Mesenchymal stem cell (in vitro differentiated cells and primary cell): ENCODE data around the gene ZNF444.

Experiments used
- DNase-seq: peaks from one replicate; pipeline ENCODE4 v3.0.0-alpha.2; 2013
- H2AFZ ChIP-seq: one replicate; pipeline ENCODE4 v1.6.1; 2013; ENCODE audit warnings: low read depth, mild to moderate bottlenecking, control low read depth, inconsistent platforms, low read length, moderate library complexity
- H2AK5ac ChIP-seq: 2 replicates; pipeline ENCODE4 v1.6.1; 2013; ENCODE audit warnings: low read length, moderate library complexity, mild to moderate bottlenecking, inconsistent platforms; ENCODE audit not compliant: severe bottlenecking
- H2BK120ac ChIP-seq: one replicate; pipeline ENCODE4 v1.6.1; 2013; ENCODE audit warnings: low read depth, mild to moderate bottlenecking, inconsistent platforms, low read length, moderate library complexity
- H2BK12ac ChIP-seq, 2 experiments: one replicate each; pipeline ENCODE4 v1.6.1; 2013; ENCODE audit warnings: inconsistent platforms in 2 of 2, low read length in 2 of 2, mild to moderate bottlenecking in 2 of 2, moderate library complexity in 2 of 2, control low read depth in 1 of 2
- H2BK15ac ChIP-seq: one replicate; pipeline ENCODE4 v1.6.1; 2013; ENCODE audit warnings: mild to moderate bottlenecking, low read depth, inconsistent platforms; ENCODE audit not compliant: poor library complexity, severe bottlenecking
- H2BK5ac ChIP-seq: 2 replicates; pipeline ENCODE4 v1.6.1; 2013; ENCODE audit warnings: low read depth, mild to moderate bottlenecking, low read length, control low read depth, inconsistent platforms; ENCODE audit not compliant: poor library complexity, severe bottlenecking
- H3K14ac ChIP-seq, 2 experiments: one replicate each; pipeline ENCODE4 v1.6.1; 2013; ENCODE audit warnings: inconsistent platforms in 2 of 2, low read length in 2 of 2, control low read depth in 1 of 2, mild to moderate bottlenecking in 1 of 2, moderate library complexity in 1 of 2
- H3K18ac ChIP-seq, 2 experiments: one replicate each; pipeline ENCODE4 v1.6.1; 2013; ENCODE audit warnings: inconsistent platforms in 2 of 2, low read length in 2 of 2, control low read depth in 1 of 2, low read depth in 1 of 2, mild to moderate bottlenecking in 1 of 2
- H3K23ac ChIP-seq, 2 experiments: one replicate each; pipeline ENCODE4 v1.6.1; 2013; ENCODE audit warnings: inconsistent platforms in 2 of 2, low read length in 2 of 2, mild to moderate bottlenecking in 2 of 2, moderate library complexity in 2 of 2, control low read depth in 1 of 2
- H3K27ac ChIP-seq: 2 replicates; pipeline ENCODE4 v1.5.1; 2013; ENCODE audit warnings: mild to moderate bottlenecking, moderate library complexity, low read length, control low read depth, inconsistent platforms; ENCODE audit not compliant: poor library complexity, severe bottlenecking
- H3K27me3 ChIP-seq, 2 experiments: 2 replicates each; pipeline versions ENCODE4 v1.6.1 to v1.7.0; 2013; ENCODE audit warnings: low read length in 2 of 2, mild to moderate bottlenecking in 2 of 2, moderate library complexity in 2 of 2, control low read depth in 1 of 2, inconsistent platforms in 1 of 2; ENCODE audit not compliant: control insufficient read depth in 1 of 2, insufficient read depth in 1 of 2
- H3K36me3 ChIP-seq, 2 experiments: 2 replicates each; pipeline versions ENCODE4 v1.6.1 to v1.7.0; 2013; ENCODE audit warnings: low read length in 2 of 2, control low read depth in 1 of 2, inconsistent platforms in 1 of 2, low read depth in 1 of 2, mild to moderate bottlenecking in 1 of 2; ENCODE audit not compliant: insufficient read depth in 2 of 2, control insufficient read depth in 1 of 2
- H3K4ac ChIP-seq, 2 experiments: one replicate each; pipeline ENCODE4 v1.6.1; 2013; ENCODE audit warnings: inconsistent platforms in 2 of 2, low read length in 2 of 2, mild to moderate bottlenecking in 2 of 2, moderate library complexity in 2 of 2, control low read depth in 1 of 2, low read depth in 1 of 2
- H3K4me1 ChIP-seq: 2 replicates; pipeline ENCODE4 v1.6.1; 2013; ENCODE audit warnings: low read depth, low read length, control low read depth; ENCODE audit not compliant: control insufficient read depth, insufficient read depth
- H3K4me2 ChIP-seq: 2 replicates; pipeline ENCODE4 v1.6.1; 2013; ENCODE audit warnings: low read length, mild to moderate bottlenecking, inconsistent platforms; ENCODE audit not compliant: poor library complexity, severe bottlenecking
- H3K4me3 ChIP-seq, 2 experiments: 2 replicates each; pipeline versions ENCODE4 v1.5.1 to v1.7.0; 2013; ENCODE audit warnings: low read length in 2 of 2, mild to moderate bottlenecking in 2 of 2, control low read depth in 1 of 2, low read depth in 1 of 2; ENCODE audit not compliant: insufficient read depth in 1 of 2
- H3K79me1 ChIP-seq: replicated peaks from 2 replicates; pipeline ENCODE4 v1.6.1; 2013; ENCODE audit warnings: mild to moderate bottlenecking, control low read depth, low read length, inconsistent platforms; ENCODE audit not compliant: poor library complexity, severe bottlenecking
- H3K9ac ChIP-seq: 2 replicates; pipeline ENCODE4 v1.7.0; 2013; ENCODE audit warnings: mild to moderate bottlenecking, low read length, moderate library complexity
- H3K9me3 ChIP-seq: 2 replicates; pipeline ENCODE4 v1.7.0; 2013; ENCODE audit warnings: mild to moderate bottlenecking, low read length; ENCODE audit not compliant: control insufficient read depth
- H4K8ac ChIP-seq: one replicate; pipeline ENCODE4 v1.6.1; 2013; ENCODE audit warnings: inconsistent platforms, mild to moderate bottlenecking, low read length, moderate library complexity
- H4K91ac ChIP-seq: one replicate; pipeline ENCODE4 v1.6.1; 2013; ENCODE audit warnings: mild to moderate bottlenecking, low read length, inconsistent platforms
- WGBS: methylation state at CpG from one replicate; pipeline ENCODE4 v1.1.7; 2013; ENCODE audit warnings: mixed read lengths; 5-methylcytosine and 5-hydroxymethylcytosine counted together

ZNF444 gene

DNA sequence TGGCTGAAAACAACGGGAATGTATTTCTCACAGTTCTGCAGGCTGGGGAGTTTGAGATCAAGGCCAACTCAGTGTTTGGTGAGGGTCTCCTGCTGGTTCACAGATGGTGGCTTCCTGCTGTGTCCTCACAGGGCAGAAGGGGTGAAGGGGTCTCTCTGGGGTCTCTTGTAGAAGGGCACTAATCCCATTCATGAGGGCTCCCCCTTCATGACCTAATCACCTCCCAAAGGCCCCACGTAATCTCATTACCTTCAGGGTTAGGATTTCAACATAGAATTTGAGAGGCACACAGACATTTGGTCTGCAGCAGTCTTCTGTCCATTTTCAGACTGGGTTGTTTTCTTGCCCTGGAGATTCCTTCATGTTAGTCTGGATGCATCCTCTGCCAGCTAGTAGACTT, 11.6 kb downstream of the ZNF444 start:
- Histone ChIP-seq H3K79me1 (peaks cover 39% of the 10 kb centered on the region), H3K4ac (no peak overlapping the region), H3K27ac (no peak overlapping the region), H3K18ac (no peak overlapping the region), H4K91ac (no peak overlapping the region), H3K9me3 (no peaks in the 10 kb centered on the region), H2BK5ac (no peak overlapping the region), H3K27me3 (no peaks in the 10 kb centered on the region), H3K9ac (no peak overlapping the region), H3K23ac (no peak overlapping the region), H2BK120ac (no peak overlapping the region), H2BK12ac (no peak overlapping the region), H3K14ac (no peak overlapping the region), H3K36me3 (peaks cover 31 to 54% of the 10 kb centered on the region in 2 experiments), H2AK5ac (no peak overlapping the region), H3K4me2 (no peak overlapping the region), H2BK15ac (no peak overlapping the region), H2AFZ (no peak overlapping the region), H3K4me1 (peaks cover 2% of the 10 kb centered on the region), H3K4me3 (no peak overlapping the region), H4K8ac (no peak overlapping the region)
- no peak for DNase-seq
- 71% methylated on average over 2 of the region's 2 CpGs for WGBS

DNA sequence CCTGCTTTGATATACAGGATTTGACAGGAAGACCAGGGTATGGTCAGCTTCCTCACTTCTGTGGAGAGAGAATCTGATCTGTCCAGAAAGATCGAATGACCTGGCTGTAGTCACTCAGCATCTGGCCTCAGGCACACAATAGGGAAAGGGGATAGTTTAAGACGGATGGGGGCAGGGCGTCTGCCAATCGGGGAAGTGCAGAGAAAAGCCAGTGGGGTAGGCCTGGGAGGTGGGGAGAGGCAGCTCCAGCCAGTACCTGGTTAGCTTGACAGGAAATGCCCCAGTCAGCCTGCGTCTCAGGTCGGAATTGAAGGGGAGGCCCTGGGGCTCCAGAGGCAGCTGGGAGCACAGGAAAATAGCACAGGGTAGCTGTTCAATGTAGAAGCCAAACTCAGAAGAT, 12.4 kb downstream of the ZNF444 start:
- WGBS = 36% methylated on average over 6 of the region's 6 CpGs
- H3K14ac ChIP-seq = no peak overlapping the region
- no peak overlapping the region for H2AFZ ChIP-seq
- no peak overlapping the region for H2BK5ac ChIP-seq
- no peak overlapping the region for H2AK5ac ChIP-seq
- no peak overlapping the region for H3K23ac ChIP-seq
- H3K9me3 ChIP-seq = no peaks in the 10 kb centered on the region
- peaks cover 34% of the 10 kb centered on the region for H3K79me1 ChIP-seq
- no peak overlapping the region for H4K8ac ChIP-seq
- no peak overlapping the region for H3K9ac ChIP-seq
- no peak overlapping the region for H3K4me3 ChIP-seq
- no peak overlapping the region for H2BK15ac ChIP-seq
- H3K27ac ChIP-seq = no peak overlapping the region
- peaks cover 2% of the 10 kb centered on the region for H3K4me1 ChIP-seq
- no peak overlapping the region for H3K4me2 ChIP-seq
- no peak overlapping the region for H4K91ac ChIP-seq
- no peak overlapping the region for H2BK12ac ChIP-seq
- peaks cover 31 to 52% of the 10 kb centered on the region in 2 experiments for H3K36me3 ChIP-seq
- H3K4ac ChIP-seq = no peak overlapping the region
- DNase-seq = no peak
- no peaks in the 10 kb centered on the region for H3K27me3 ChIP-seq
- H2BK120ac ChIP-seq = no peak overlapping the region
- no peak overlapping the region for H3K18ac ChIP-seq

- no peak overlapping the region for H2AK5ac ChIP-seq
- H2BK5ac ChIP-seq = no peak overlapping the region
- H3K27ac ChIP-seq = no peak overlapping the region
- H4K8ac ChIP-seq = no peak overlapping the region
- no peak overlapping the region for H3K23ac ChIP-seq
- no peak overlapping the region for H3K4ac ChIP-seq
- H3K4me3 ChIP-seq = no peak overlapping the region
- no peak overlapping the region for H3K14ac ChIP-seq
- no peak overlapping the region for H2AFZ ChIP-seq
- no peak overlapping the region for H3K4me2 ChIP-seq
- no peak overlapping the region for H3K18ac ChIP-seq
- H3K36me3 ChIP-seq = peaks cover 34 to 55% of the 10 kb centered on the region in 2 experiments
- no peak for DNase-seq
- no peak overlapping the region for H3K9ac ChIP-seq
- H2BK15ac ChIP-seq = no peak overlapping the region
- H2BK12ac ChIP-seq = no peak overlapping the region
- WGBS = 79% methylated on average over 17 of the region's 17 CpGs
- H2BK120ac ChIP-seq = no peak overlapping the region
- no peaks in the 10 kb centered on the region for H3K27me3 ChIP-seq
- H4K91ac ChIP-seq = no peak overlapping the region
- peaks cover 26% of the 10 kb centered on the region for H3K79me1 ChIP-seq
- H3K9me3 ChIP-seq = no peaks in the 10 kb centered on the region
- peaks cover 2% of the 10 kb centered on the region for H3K4me1 ChIP-seq
Observed at GRCh38 chr19:56155124-56155687, 14.1 kb downstream of the ZNF444 start.

DNA sequence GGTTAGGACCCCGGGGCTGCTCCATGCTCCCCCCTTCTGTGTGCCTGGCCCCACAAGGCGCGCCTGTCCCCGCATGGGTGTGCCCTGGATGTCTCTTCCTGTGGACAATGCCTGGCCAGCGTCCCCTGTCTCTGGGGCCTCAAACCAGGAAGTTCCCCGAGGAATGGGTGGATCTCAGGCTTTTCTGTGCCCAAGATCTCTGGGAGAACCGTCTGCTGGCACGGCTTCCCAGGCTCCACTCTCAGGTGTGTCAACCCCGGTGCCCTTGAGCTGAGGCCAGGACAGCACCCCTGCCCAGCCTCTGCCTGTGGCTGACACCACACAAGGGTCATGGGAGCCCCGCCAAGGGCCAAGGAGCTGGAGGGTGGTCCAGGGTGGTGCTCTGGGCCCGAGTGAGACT, 15.7 kb downstream of the ZNF444 start:
- Histone ChIP-seq H3K27me3 (no peaks in the 10 kb centered on the region), H2BK15ac (no peak overlapping the region), H4K91ac (no peak overlapping the region), H2AFZ (no peak overlapping the region), H2BK12ac (no peak overlapping the region), H4K8ac (no peak overlapping the region), H3K9me3 (no peaks in the 10 kb centered on the region), H3K23ac (no peak overlapping the region), H3K9ac (no peak overlapping the region), H3K4me3 (no peak overlapping the region), H3K27ac (no peak overlapping the region), H3K4ac (no peak overlapping the region), H2BK5ac (no peak overlapping the region), H3K18ac (no peak overlapping the region), H3K4me2 (no peak overlapping the region), H2AK5ac (no peak overlapping the region), H3K14ac (no peak overlapping the region), H2BK120ac (no peak overlapping the region), H3K4me1 (peaks cover 2% of the 10 kb centered on the region), H3K36me3 (peaks cover 48 to 68% of the 10 kb centered on the region in 2 experiments), H3K79me1 (peaks cover 24% of the 10 kb centered on the region)
- WGBS = 93% methylated on average over 11 of the region's 11 CpGs
- DNase-seq = no peak
